ENCODE measurements around the gene SLAMF1. TPM values are rescaled to one million over a fixed set of nuclear protein-coding genes. Genes with fewer than 3 reads are reported as not detected.
"Not testable (repeated sequence)": the region's sequence is repeated elsewhere in the genome, so short reads cannot be mapped to it uniquely, and the experiment has no call there.

Gene SLAMF1, protein sequence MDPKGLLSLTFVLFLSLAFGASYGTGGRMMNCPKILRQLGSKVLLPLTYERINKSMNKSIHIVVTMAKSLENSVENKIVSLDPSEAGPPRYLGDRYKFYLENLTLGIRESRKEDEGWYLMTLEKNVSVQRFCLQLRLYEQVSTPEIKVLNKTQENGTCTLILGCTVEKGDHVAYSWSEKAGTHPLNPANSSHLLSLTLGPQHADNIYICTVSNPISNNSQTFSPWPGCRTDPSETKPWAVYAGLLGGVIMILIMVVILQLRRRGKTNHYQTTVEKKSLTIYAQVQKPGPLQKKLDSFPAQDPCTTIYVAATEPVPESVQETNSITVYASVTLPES
- total RNA-seq (2014; rRNA removed; shearing (Covaris generic); ENCODE audit: low replicate concordance): 0.30 and 1.1 TPM in 2 replicates

DNA sequence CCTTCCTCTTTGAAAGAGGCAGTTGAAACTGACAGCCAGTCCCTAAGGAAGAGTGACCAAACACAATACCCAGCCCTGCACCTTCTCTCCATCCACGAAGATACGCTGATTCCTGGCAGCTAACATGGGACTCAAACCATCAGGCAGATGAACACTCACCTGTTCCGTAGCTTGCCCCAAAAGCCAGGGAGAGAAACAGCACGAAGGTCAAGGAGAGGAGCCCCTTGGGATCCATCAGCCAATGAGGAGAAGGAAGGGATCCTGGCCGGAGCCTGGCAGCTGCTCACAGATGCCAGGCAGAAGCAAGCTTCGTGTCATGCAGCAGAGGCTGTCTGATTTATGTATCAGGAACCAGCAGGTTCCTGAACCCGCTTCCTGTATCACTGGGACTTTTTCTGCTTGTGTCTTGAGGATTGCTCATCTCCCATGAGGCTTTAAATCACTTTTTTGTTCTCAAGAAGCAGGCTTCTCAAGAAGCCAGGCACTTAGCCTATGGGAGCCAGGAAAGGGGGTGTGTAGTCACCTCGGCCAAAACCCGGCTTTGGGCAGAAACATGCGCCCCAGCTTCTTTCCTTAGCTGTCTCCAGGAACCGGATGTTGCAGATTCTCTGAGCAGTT is at the start of gene SLAMF1:
TSS of gene SLAMF1 (minus strand) at position 334 of the 618 bp plus-strand sequence. CDS start at position 235, 99 bp downstream.
- Histone ChIP-seq H4K20me1 (ENCODE audit: insufficient read depth, low read depth, low read length) (no peaks in the 10 kb centered on the region), H3K9me3 (ENCODE audit: low read length) (no peaks in the 10 kb centered on the region), H3K36me3 (ENCODE audit: insufficient read depth, low read length) (no peaks in the 10 kb centered on the region), H3K79me2 (ENCODE audit: low read length) (no peaks in the 10 kb centered on the region), H3K4me2 (ENCODE audit: low read depth, low read length, poor library complexity, severe bottlenecking) (peak within 1 kb of the TSS; percentile 57), H2AFZ (ENCODE audit: low read length) (peak within 1 kb of the TSS; percentile 90), H3K4me3 (ENCODE audit: low read length) (peak within 1 kb of the TSS; percentile 35), H3K27me3 (ENCODE audit: low read length) (no peaks in the 10 kb centered on the region), H3K4me1 (ENCODE audit: low read length) (peaks cover 27% of the 10 kb centered on the region), H3K9me2 (replicated peaks; ENCODE audit: insufficient read depth, low read length) (no peaks in the 10 kb centered on the region), H3K27ac (ENCODE audit: low read length) (no peak within 1 kb of the TSS), H3K9ac (ENCODE audit: low read length) (peak within 1 kb of the TSS; percentile 41)
- peak; percentile 65 for DNase-seq

DNA sequence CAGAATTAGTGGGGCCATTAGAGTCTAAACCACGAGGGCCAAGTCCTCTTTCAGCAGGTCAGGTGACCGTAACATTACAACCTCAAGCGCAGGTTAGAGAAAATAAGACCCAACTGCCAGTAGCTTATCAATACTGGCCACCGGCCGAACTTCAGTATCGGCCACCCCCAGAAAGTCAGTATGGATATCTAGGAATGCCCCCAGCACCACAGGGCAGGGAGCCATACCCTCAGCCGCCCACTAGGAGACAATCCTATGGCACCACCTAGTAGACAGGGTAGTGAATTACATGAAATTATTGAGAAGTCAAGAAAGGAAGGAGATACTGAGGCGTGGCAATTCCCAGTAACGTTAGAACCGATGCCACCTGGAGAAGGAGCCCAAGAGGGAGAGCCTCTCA is 45.5 kb upstream of the SLAMF1 start:
- not testable (repeated sequence) for H3K4me2 ChIP-seq (ENCODE audit: low read depth, low read length, poor library complexity, severe bottlenecking); H3K27ac ChIP-seq (ENCODE audit: low read length); H3K9me3 ChIP-seq (ENCODE audit: low read length); H3K36me3 ChIP-seq (ENCODE audit: insufficient read depth, low read length); H3K4me1 ChIP-seq (ENCODE audit: low read length); H2AFZ ChIP-seq (ENCODE audit: low read length); H3K9ac ChIP-seq (ENCODE audit: low read length); H4K20me1 ChIP-seq (ENCODE audit: insufficient read depth, low read depth, low read length); H3K27me3 ChIP-seq (ENCODE audit: low read length); H3K4me3 ChIP-seq (ENCODE audit: low read length); H3K9me2 ChIP-seq (replicated peaks; ENCODE audit: insufficient read depth, low read length); H3K79me2 ChIP-seq (ENCODE audit: low read length)
- DNase-seq: peak; percentile 66

DNA sequence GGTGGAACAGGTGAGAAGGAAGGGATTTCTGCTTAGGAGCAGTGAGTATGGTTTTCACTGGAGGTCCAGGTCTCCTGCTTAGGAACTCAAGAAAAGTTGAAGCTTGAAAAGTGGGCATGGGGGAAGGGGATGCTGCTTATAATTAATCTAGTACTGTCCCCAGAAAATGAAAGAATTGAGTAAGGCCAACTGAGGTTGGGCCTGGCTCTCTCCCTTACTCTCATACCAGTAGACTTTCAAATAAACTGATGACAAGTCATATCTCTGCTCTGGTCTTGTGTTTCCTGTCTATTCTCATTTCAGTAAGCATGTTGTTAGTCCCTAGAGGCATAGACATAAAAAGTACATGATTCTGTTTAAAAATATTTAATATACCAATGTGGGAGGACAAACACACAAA is 38.4 kb upstream of the SLAMF1 start:
- no peaks in the 10 kb centered on the region for H4K20me1 ChIP-seq (ENCODE audit: insufficient read depth, low read depth, low read length)
- no peak overlapping the region for H3K4me2 ChIP-seq (ENCODE audit: low read depth, low read length, poor library complexity, severe bottlenecking)
- no peak for DNase-seq
- H3K79me2 ChIP-seq (ENCODE audit: low read length): no peaks in the 10 kb centered on the region
- no peak overlapping the region for H3K9ac ChIP-seq (ENCODE audit: low read length)
- no peaks in the 10 kb centered on the region for H3K9me2 ChIP-seq (replicated peaks; ENCODE audit: insufficient read depth, low read length)
- H3K4me3 ChIP-seq (ENCODE audit: low read length): no peak overlapping the region
- H3K4me1 ChIP-seq (ENCODE audit: low read length): no peaks in the 10 kb centered on the region
- no peak overlapping the region for H3K27ac ChIP-seq (ENCODE audit: low read length)
- no peaks in the 10 kb centered on the region for H3K9me3 ChIP-seq (ENCODE audit: low read length)
- no peaks in the 10 kb centered on the region for H3K27me3 ChIP-seq (ENCODE audit: low read length)
- no peaks in the 10 kb centered on the region for H3K36me3 ChIP-seq (ENCODE audit: insufficient read depth, low read length)
- H2AFZ ChIP-seq (ENCODE audit: low read length): no peak overlapping the region

DNA sequence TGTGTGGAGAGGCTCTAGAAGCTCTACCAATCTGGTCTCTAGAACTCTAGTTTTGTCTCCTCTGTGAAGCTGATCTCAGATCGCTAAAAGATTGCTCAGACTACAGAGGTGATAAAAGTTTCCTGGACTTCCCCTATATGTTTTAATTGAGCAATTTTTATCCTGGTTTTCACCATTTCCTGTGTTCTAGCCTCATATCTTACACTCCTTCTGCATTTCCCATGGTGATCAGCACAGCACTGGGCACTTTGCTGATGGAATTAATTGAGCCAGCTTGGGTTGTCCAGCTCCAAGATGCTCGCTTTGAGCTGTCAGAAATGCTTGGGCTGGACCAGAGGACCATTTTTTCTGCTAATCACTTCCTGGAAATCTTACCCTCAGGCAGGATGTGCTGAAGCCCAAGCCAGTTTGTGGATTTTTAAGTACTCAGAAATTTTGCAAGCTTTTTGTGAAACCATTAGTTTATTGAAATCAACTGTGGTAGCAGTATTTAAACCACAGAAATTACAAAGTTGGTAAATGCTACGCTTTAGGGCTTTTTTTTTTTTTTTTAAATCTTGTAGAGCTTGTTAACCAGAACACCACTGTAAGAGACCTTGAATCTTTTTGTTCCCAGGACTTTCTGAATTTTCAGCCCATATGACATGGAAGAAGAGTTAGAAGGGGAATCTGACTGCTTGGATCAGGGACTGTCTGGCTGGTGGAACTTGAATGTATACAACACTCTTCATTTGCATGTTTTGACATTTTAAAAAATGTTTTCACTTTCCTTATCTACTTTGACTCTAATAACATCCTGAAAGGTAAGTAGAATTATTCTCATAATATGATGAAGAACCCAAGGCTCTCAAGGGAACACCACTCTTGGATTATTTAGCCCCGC is 36.4 kb upstream of the SLAMF1 start:
- Histone ChIP-seq H3K9me3 (ENCODE audit: low read length) (no peaks in the 10 kb centered on the region), H3K4me3 (ENCODE audit: low read length) (no peak overlapping the region), H3K4me1 (ENCODE audit: low read length) (no peaks in the 10 kb centered on the region), H2AFZ (ENCODE audit: low read length) (no peak overlapping the region), H3K4me2 (ENCODE audit: low read depth, low read length, poor library complexity, severe bottlenecking) (no peak overlapping the region), H3K9ac (ENCODE audit: low read length) (no peak overlapping the region), H3K36me3 (ENCODE audit: insufficient read depth, low read length) (no peaks in the 10 kb centered on the region), H3K9me2 (replicated peaks; ENCODE audit: insufficient read depth, low read length) (no peaks in the 10 kb centered on the region), H3K27ac (ENCODE audit: low read length) (no peak overlapping the region), H3K79me2 (ENCODE audit: low read length) (no peaks in the 10 kb centered on the region), H3K27me3 (ENCODE audit: low read length) (no peaks in the 10 kb centered on the region), H4K20me1 (ENCODE audit: insufficient read depth, low read depth, low read length) (no peaks in the 10 kb centered on the region)
- no peak for DNase-seq

DNA sequence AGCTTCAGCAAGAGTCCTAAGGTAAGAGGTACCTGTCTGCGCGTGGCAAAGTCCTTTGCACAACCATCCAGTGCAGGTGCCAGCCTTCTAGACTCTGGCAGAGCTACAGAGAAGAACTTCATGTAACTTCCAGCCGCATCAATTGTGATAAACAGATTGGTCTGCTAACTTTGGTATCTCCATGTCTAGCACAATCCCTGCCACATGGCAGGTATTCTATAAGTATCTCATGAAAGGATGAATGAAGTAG is 35.0 kb upstream of the SLAMF1 start:
- H3K36me3 ChIP-seq (ENCODE audit: insufficient read depth, low read length): no peaks in the 10 kb centered on the region
- no peaks in the 10 kb centered on the region for H3K79me2 ChIP-seq (ENCODE audit: low read length)

DNA sequence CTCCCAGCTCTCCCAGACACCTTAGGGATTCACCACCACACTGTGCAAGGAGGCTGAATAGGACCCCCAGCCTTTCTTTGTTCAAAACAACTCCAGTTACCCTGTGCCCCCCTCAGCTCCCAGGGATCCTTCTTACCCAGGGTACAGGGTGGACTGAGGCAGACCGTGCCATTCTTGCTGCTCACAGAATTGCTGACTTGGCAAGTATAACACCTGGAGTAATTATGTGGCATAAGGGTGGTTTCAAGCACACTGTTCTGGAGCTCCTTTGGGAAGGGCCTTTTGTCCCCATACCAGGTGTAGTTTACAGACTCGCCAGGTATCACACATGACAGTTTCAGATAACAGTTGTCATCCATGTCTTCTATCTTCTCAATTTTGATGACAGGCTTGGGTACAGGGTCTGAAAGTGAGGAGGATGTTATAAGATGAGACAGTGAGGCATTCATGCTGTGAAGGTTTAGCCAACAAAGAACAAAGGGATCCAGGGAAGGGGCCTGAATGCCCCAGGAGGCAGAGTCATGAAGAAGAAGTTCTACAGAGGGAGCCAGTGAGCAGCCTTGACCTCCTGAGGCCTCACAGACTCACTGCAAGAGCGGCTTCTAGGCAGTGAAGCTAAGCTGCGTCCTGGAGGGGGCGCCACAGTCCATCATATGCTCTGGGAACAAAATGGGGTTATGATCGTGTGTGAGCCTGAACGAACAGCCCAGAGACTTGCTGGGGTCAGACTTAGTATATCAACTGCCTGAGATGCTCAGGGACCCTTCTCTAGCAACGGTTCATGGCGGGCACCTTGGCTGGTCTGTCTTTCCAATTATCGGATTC is 34.4 kb upstream of the SLAMF1 start:
- Histone ChIP-seq H3K9me2 (replicated peaks; ENCODE audit: insufficient read depth, low read length) (no peaks in the 10 kb centered on the region), H3K27ac (ENCODE audit: low read length) (no peak overlapping the region), H3K9ac (ENCODE audit: low read length) (no peak overlapping the region), H3K9me3 (ENCODE audit: low read length) (no peaks in the 10 kb centered on the region), H4K20me1 (ENCODE audit: insufficient read depth, low read depth, low read length) (no peaks in the 10 kb centered on the region), H3K79me2 (ENCODE audit: low read length) (no peaks in the 10 kb centered on the region), H3K36me3 (ENCODE audit: insufficient read depth, low read length) (no peaks in the 10 kb centered on the region), H2AFZ (ENCODE audit: low read length) (no peak overlapping the region), H3K27me3 (ENCODE audit: low read length) (no peaks in the 10 kb centered on the region), H3K4me1 (ENCODE audit: low read length) (no peaks in the 10 kb centered on the region), H3K4me3 (ENCODE audit: low read length) (no peak overlapping the region), H3K4me2 (ENCODE audit: low read depth, low read length, poor library complexity, severe bottlenecking) (no peak overlapping the region)
- peak; percentile 95 for DNase-seq

More for the DNA sequence above, 35.0 kb upstream of the SLAMF1 start:
- Histone ChIP-seq H3K9ac (ENCODE audit: low read length) (no peak overlapping the region), H4K20me1 (ENCODE audit: insufficient read depth, low read depth, low read length) (no peaks in the 10 kb centered on the region), H3K9me2 (replicated peaks; ENCODE audit: insufficient read depth, low read length) (no peaks in the 10 kb centered on the region), H3K4me1 (ENCODE audit: low read length) (no peaks in the 10 kb centered on the region), H2AFZ (ENCODE audit: low read length) (no peak overlapping the region), H3K9me3 (ENCODE audit: low read length) (no peaks in the 10 kb centered on the region), H3K4me3 (ENCODE audit: low read length) (no peak overlapping the region), H3K27ac (ENCODE audit: low read length) (no peak overlapping the region), H3K27me3 (ENCODE audit: low read length) (no peaks in the 10 kb centered on the region), H3K4me2 (ENCODE audit: low read depth, low read length, poor library complexity, severe bottlenecking) (no peak overlapping the region)
- no peak for DNase-seq

DNA sequence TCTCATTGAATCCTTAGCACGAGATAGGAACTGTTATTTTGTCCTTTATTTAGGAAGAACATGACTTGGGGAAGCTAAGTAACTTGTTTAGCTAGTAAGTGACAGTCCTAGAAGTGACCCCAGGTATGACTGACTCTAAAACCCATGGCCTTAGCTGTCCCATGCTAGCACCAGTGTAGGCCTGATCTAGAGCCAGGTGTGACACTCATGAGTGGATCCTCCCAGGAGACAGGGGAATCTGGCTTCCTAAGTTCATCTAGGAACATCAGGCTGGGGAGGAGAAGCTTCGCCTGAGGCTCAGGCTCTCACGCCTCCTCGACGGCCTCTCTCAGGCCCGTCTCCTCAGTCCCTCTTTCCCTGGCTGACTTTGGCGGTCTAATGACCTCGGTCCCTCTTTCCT is 33.6 kb upstream of the SLAMF1 start:
- Histone ChIP-seq H3K9me3 (ENCODE audit: low read length) (no peaks in the 10 kb centered on the region), H3K4me3 (ENCODE audit: low read length) (no peak overlapping the region), H3K4me1 (ENCODE audit: low read length) (peaks cover 2% of the 10 kb centered on the region), H2AFZ (ENCODE audit: low read length) (no peak overlapping the region), H3K27me3 (ENCODE audit: low read length) (no peaks in the 10 kb centered on the region), H3K4me2 (ENCODE audit: low read depth, low read length, poor library complexity, severe bottlenecking) (no peak overlapping the region), H3K79me2 (ENCODE audit: low read length) (no peaks in the 10 kb centered on the region), H3K36me3 (ENCODE audit: insufficient read depth, low read length) (no peaks in the 10 kb centered on the region), H4K20me1 (ENCODE audit: insufficient read depth, low read depth, low read length) (no peaks in the 10 kb centered on the region), H3K27ac (ENCODE audit: low read length) (no peak overlapping the region), H3K9ac (ENCODE audit: low read length) (no peak overlapping the region), H3K9me2 (replicated peaks; ENCODE audit: insufficient read depth, low read length) (no peaks in the 10 kb centered on the region)
- DNase-seq: no peak
